Upper lobe of left lung (tissue), 4 donors: ENCODE results near the gene CD207.

Source experiments
- POLR2AphosphoS5 ChIP-seq, 2 donors: sonication (generic); formaldehyde crosslinking; IDR thresholded peaks; one replicate each; pipeline ENCODE4 v1.5.1; 2017; ENCODE audit warnings: antibody characterized with exemption in 2 of 2
- TF ChIP-seq, protein P1 (sequence below), 6 experiments: fragments of 450-650 bp in 4 of 6; fragments of 200-600 bp in 2 of 6; sonication (generic) in 2 of 6; IDR thresholded peaks; one replicate each; pipeline ENCODE4 v1.5.1; 2016 to 2019; ENCODE audit warnings: antibody characterized with exemption in 6 of 6

DNA sequence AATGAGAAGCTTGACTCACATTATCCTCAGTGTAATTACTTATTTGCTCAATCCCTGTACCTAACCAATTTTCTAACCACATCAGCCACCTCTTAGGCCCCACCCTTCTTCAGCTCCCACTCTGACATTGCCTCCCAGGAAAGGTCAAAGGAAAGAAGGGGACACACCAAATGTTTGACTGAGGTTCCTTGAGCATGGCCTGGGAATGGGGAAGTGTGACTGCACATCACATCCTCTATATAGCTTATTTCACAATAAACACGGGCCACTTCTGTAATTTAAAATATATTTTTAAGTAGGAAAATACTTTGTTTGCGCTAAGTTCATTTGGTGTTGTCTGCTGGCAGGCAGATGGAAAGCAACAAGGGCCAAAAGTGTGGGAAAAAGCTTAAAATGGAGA is 42.2 kb downstream of the CD207 start:
- TF ChIP-seq, protein P1, sequence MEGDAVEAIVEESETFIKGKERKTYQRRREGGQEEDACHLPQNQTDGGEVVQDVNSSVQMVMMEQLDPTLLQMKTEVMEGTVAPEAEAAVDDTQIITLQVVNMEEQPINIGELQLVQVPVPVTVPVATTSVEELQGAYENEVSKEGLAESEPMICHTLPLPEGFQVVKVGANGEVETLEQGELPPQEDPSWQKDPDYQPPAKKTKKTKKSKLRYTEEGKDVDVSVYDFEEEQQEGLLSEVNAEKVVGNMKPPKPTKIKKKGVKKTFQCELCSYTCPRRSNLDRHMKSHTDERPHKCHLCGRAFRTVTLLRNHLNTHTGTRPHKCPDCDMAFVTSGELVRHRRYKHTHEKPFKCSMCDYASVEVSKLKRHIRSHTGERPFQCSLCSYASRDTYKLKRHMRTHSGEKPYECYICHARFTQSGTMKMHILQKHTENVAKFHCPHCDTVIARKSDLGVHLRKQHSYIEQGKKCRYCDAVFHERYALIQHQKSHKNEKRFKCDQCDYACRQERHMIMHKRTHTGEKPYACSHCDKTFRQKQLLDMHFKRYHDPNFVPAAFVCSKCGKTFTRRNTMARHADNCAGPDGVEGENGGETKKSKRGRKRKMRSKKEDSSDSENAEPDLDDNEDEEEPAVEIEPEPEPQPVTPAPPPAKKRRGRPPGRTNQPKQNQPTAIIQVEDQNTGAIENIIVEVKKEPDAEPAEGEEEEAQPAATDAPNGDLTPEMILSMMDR (IDR thresholded peaks at IDR 0.05): no peak
- no peak for TF ChIP-seq POLR2AphosphoS5 (IDR thresholded peaks at IDR 0.05)
